GM21723 (cell line): Measurements from ENCODE around the gene DCXR.

Experiments used
- ATAC-seq: cut with Tn5 transposase; IDR thresholded peaks from one replicate; pipeline ENCODE4 v1.9.1; 2021; ENCODE audit warnings: mild to moderate bottlenecking, moderate library complexity; ENCODE audit not compliant: unreplicated experiment

Gene DCXR

GRCh38 chr17:82013772-82014321 lies 23.6 kb downstream of the DCXR start:
- no peak for ATAC-seq

- no peak for ATAC-seq
Measured at GRCh38 chr17:82013341-82013740, 24.2 kb downstream of the DCXR start.

GRCh38 chr17:82012640-82013295 lies 24.7 kb downstream of the DCXR start:
- no peak for ATAC-seq

DNA sequence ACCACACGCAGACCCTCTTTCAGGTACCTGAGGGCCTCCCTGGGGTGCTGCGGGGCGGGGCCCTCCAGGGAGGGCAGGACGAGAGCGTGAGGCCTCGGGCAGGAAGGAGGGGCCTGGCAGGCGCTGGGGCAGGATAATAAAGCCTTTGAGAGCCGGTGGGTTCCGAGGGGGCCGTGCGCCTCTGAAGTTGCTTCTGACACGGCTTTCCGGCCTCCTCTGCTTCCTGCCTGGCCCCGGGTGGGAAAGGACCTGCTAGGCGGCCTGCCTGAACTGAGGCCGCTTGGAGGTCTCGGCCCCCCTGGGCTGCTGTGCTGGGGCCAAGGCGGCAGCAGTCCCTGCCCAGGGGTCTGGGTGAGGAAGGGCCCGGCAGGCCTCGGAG lies 25.2 kb downstream of the DCXR start:
- ATAC-seq = no peak

- ATAC-seq = no peak
Measured at GRCh38 chr17:82011617-82012187, 25.8 kb downstream of the DCXR start.

GRCh38 chr17:82010575-82011525 lies 26.6 kb downstream of the DCXR start:
- ATAC-seq = no peak

DNA sequence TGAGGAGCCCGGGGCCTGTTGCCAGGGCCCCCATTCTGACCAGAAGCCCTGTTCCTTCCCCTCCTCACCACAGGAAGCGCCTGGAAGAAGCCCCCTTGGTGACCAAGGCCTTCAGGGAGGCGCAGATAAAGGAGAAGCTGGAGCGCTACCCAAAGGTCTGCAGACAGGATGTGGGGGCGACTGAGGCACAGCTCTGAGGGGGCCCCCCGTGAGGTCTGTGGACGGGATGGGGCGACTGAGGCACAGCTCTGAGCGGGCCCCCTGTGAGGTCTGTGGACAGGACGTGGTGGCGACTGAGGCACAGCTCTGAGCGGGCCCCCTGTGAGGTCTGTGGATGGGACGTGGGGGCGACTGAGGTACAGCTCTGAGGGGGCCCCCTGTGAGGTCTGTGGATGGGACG lies 28.1 kb downstream of the DCXR start:
- ATAC-seq = no peak

DNA sequence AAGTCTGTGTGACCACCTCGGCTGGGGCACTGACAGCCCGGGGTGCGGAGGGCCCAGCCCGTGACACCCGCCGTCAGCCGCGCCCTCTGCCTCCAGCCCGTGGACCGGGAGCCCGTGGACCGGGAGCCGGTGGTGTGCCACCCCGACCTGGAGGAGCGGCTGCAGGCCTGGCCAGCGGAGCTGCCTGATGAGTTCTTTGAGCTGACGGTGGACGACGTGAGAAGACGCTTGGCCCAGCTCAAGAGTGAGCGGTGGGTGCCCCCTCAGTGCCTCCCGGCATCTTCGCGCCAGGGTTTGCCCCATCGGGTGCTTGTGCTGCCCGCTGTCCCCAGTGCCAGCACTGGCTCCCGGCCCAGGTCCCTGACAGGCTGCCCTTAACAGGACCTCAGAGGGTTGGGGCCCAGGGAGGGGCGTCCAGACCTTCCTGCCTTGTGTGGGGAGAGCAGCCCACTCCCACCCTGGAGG lies 28.5 kb downstream of the DCXR start:
- ATAC-seq = no peak

DNA sequence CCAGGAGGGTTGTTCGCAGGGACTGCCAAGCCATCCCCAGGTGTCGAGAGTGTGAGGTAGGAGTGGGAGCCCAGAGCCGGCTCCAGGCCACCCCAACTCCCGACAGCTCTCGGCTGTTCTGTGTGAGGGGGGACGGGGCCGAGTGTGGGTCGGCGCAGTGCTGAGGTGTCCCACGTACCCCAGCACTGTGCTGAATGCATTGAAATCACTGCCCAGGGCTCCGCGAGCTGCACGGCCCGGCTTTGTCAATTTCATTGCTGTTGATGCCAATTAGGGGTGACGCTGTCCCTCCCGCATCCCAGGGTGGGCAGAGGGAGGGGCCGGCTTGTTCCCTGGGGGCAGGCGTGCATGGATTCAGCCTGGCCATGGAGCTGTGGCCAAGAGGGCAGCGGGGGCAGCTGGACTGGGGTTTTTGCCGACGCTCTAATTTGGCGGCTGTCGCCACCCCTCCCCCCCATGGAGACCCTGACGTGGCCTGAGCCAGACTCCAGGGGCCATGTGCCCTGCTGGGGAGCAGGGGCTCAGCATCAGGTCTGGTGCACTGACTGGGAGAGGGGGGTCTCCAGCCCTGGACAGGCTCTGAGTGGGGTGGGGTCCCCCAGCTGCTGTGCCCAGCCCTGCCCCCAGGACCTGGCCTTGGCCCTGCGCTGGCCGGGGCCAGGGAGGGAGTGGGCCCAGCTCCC lies 29.1 kb downstream of the DCXR start:
- no peak for ATAC-seq

DNA sequence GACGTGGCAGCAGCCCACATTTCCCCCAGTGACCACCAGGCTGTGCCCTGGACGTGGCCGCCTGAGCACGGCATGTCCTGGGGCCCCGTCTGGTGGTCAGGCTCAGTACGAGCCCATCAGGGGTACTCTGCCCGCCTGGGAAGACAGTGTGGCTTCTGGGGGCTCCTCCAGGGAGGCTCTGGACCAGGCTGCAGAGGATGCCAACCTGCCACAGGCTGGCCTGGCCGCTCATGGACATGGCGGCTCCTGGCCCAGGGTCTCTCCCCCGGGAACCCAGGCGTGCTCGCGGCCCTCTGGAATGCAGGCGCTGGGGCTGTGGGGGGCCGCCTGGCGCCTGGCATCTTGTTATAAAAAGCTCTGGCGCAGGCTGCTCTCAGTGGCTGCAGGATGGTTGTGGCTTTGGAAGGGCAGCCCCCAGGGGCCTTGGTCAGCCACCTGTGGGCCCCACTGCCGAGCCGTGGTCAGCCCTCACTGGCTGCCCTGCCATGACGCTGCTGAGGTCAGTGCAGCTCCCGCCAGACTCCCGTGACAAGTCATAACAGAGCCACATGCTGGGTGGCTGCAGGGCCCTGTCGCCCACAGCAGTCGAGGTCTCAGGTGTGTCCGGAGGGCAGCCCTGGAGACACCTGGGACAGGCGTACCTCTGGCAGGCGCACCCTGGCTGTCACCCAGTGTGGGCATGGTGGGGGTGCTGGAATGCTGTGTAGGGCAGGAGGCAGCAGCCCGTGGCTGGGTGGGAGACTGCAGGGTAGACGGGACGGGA lies 29.8 kb downstream of the DCXR start:
- ATAC-seq = no peak

DNA sequence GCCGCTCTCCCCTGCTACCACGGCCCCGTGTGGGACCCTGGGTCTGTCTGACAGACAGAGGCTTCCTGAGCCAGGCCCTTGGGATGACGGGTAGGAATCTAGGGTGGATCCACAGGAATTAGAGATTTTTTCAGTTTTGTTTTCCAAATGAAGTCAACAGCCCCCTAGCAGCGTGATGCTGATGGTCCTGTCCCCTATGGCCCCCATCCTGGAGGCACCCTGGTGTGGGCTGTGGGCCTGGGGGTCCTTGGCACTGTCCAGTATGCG lies 30.3 kb downstream of the DCXR start:
- no peak for ATAC-seq

GRCh38 chr17:82006468-82007227 lies 30.8 kb downstream of the DCXR start:
- ATAC-seq = no peak

- no peak for ATAC-seq
Measured at GRCh38 chr17:82005701-82006348, 31.7 kb downstream of the DCXR start.

DNA sequence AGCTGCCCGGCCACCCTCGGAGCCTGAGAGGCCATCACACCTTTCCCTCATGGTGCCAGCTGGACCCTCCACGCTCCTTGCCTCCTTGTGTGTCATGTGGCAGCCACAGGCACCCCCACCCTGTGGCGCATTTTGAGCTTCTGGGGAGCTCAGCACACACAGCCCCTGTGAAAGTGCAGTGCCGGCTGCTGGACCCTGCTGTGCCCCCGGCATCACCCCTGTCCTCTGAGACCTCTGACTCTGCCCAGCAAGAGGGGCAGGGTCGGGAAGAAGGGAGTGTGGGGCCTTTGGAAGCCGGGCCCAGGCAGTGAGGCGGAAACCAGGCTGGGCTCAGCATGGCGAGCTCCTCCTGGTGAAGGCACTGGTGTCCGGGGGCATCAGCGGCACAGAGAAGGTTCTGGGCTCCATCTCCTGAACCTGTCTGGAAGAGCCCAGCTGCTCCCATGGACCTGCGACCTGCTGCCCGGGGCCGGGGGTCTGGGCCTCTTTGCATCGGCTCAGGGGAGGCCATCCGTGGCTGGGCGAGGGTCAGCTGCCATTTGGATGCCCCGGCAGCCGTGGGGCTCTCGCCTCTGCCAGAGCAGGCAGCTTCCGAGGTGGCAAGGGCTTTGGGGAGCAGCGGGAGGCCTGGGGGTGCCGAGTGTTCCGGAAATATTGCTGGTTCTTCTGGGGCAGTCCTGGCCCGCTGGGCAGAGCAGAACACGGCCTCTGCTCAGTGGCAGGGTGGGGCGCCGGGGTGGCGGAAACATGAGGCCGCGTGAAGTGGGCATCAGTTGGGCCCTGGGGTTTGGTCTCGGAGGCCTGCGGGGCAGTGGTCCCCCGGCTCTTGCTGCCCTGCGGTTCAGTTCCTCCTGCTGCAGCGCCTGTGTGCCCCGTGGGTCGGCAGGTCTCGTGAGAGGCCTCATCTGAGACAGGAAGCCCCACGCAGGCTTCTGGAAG lies 32.7 kb downstream of the DCXR start:
- no peak for ATAC-seq

DNA sequence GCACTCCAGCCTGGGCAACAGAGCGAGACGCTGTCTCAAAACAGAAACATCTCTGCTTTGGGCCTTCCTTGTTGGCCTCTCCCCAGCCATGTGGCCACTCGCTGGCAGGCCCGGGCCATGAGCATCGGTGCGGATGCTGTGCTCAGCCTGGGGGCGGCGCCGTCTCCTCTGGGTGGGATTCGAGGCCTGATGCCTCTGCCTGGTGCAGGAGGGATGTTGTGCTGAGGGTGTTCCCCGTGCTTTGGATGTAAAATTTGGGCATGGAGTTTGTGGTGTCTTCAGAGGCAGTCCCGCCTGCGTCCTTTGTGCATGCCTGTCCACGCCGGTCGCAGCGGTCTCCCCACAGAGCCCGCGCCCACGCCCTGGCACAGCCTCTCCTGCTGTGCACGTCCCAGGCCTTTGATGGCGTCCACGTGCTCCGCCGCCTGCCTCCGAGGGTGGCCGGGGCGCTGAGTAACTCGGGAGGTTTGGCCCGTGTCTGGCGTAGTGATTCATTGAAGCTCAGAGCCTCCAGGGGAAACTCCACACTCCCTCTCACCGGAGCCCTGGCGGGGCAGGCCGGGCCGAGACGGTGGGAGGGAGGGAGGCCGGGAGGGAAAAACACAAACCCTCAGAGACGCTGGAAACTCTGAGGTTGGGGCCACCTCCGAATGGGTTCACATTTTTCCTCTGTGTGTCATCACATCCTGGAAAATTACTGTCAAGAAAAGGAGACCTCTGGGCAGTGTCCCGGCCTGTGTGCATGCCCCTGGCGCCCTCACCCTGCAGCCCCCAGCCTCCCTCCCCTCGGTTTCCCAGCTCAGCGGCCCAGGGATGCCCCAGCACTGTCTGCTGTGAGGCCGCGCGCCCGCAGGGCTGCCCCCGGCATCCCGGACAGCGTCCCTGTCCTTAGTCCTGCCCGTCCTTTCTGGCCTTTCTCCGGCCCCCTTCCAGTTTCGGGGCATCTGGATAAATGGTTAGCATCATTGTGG lies 33.8 kb downstream of the DCXR start:
- ATAC-seq = no peak

DNA sequence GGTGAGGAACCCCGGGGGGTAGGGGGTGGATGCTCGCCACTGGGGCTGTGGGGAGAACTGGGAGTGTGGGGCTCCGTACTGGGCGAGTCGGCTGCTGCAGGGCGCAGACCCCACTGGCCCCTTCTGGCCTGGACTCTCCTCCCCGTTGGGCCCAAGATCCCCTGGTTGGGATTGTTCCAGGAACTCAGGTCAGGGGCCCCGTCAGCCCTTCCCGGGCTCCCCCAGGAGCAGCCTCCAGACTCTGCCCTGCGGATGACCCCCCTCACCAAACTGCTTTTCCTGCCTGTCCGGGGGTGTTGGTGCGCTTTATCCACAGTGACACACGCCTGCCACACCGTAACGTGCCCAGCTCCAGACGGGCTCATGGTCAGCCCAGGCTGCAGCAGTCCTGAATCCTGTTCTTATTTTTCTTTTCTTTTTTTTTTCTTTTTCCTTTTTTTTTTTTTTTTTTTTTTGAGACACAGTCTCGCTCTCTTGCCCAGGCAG lies 35.9 kb downstream of the DCXR start:
- ATAC-seq = no peak
